Activated CD4-positive, alpha-beta T cell treated with anti-CD3 and anti-CD28 coated beads, Interleukin-2, amount 10 ng/mL, durations not matched to agents 7 days and 5 days (primary cell): ENCODE measurements around the gene WDR45. TPM values are rescaled to one million over a fixed set of nuclear protein-coding genes. Genes with fewer than 3 reads are reported as not detected.
"Not testable (repeated sequence)": the region's sequence is repeated elsewhere in the genome, so short reads cannot be mapped to it uniquely, and the experiment has no call there.

Source experiments
- CTCF ChIA-PET: fragments of 350-600 bp; sonication (Branson Sonifier 250); formaldehyde crosslinking; loops from one replicate; lab custom pipeline; 2021; ENCODE audit warnings: antibody characterized with exemption; lab: Charles Lee
- POLR2A ChIA-PET: fragments of 350-600 bp; sonication (Branson Sonifier 250); formaldehyde crosslinking; loops from one replicate; lab custom pipeline; 2021; ENCODE audit warnings: antibody characterized with exemption; lab: Charles Lee
- DNase-seq: peaks from one replicate; pipeline ENCODE4 v3.0.0-alpha.2; 2020
- H3K27ac Mint-ChIP-seq: one replicate; pipeline ENCODE4 v1.8.0; 2021; ENCODE audit warnings: mild to moderate bottlenecking, moderate library complexity, mixed read lengths
- H3K27me3 Mint-ChIP-seq: one replicate; pipeline ENCODE4 v1.8.0; 2021; ENCODE audit warnings: mixed read lengths
- H3K36me3 Mint-ChIP-seq: one replicate; pipeline ENCODE4 v1.8.0; 2021; ENCODE audit warnings: low read depth, mixed read lengths
- H3K4me1 Mint-ChIP-seq: one replicate; pipeline ENCODE4 v1.8.0; 2021; ENCODE audit warnings: mixed read lengths
- H3K4me3 Mint-ChIP-seq: one replicate; pipeline ENCODE4 v1.8.0; 2021; ENCODE audit warnings: mild to moderate bottlenecking, moderate library complexity, mixed read lengths
- H3K9me3 Mint-ChIP-seq: one replicate; pipeline ENCODE4 v1.8.0; 2021; ENCODE audit warnings: mixed read lengths
- total RNA-seq, 2 experiments: library from RNA; stranded (reverse); gene quantifications; one replicate each; pipeline ENCODE4 v1.2.3, GENCODE V29; 2021

WDR45 gene
- total RNA-seq: 10 to 100 TPM; 44.0 to 48.6 TPM

DNA sequence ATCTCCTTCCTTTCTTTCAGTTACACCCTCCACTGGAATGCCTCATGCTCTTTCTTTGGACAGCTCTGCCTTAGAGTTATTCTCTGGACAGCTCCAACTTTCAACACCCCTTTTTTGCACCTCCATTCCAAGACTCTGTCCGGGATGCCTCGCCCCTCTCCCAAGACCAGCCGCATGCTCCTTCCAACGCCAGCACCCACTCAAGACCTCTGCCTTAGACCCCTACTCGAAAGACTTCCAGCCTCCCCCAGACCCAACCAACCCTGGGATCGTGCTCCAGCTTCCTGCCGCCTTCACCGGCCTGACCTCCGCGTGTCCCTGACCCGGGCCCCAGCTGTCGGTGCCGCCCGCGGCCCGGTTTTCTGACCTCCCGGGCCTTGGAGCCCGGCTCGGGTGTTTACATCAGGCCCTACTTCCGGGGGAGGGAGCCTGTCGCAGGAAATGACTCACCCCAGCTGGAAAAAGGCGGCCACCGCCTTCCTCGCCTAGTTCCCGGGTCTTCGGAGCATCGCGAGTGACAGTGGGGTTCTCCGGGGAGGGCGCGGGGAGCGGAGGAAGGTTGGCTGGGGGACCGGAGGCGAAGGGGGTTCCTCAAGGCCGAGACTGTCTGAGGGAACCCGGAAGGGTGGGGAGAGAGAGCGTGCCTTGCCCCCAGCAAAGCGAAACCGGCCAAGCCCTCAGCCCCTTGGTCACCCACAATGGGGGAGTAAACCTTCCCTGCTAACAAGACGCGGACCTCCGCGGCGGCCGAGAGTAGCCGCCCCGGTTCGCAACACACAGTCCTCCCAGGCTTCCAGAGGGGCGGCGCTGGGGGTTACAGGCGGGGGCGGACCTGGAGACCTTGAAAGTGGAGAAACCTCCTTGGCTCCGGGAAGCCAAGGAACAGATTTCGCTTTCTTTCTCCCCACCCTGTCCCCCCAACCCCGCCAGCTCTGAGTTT, at the start of gene WDR45:
Gene WDR45 (minus strand): TSS at position 399 of the 940 bp plus-strand sequence. CDS start 1,792 bp downstream, outside the sequence.
- DNase-seq: peak; percentile 77
- Mint-ChIP-seq H3K4me1 (peaks cover 18% of the 10 kb centered on the region), H3K27me3 (no peaks in the 10 kb centered on the region), H3K9me3 (no peaks in the 10 kb centered on the region), H3K27ac (peak within 1 kb of the TSS; percentile 98), H3K4me3 (peak within 1 kb of the TSS; percentile 96), H3K36me3 (peaks cover 9% of the 10 kb centered on the region)
- CTCF ChIA-PET: interaction anchor here (0.7 to 1.3 kb wide), 6 partner anchors 9 to 246 kb away, joined by 3 to 5 read pairs (median 3); no protein-coding TSS in a partner anchor
- POLR2A ChIA-PET: no interaction called here

- Mint-ChIP-seq H3K27ac (no peak overlapping the region), H3K4me3 (no peak overlapping the region), H3K4me1 (peaks cover 4% of the 10 kb centered on the region), H3K27me3 (no peaks in the 10 kb centered on the region), H3K36me3 (no peaks in the 10 kb centered on the region), H3K9me3 (no peaks in the 10 kb centered on the region)
- no peak for DNase-seq
- POLR2A ChIA-PET: no interaction called here
- CTCF ChIA-PET: no interaction called here
These were observed 49.7 kb upstream of the WDR45 start for GRCh38 chrX:49129427-49129826.

GRCh38 chrX:49127742-49128258, 48.1 kb upstream of the WDR45 start:
- H3K27ac Mint-ChIP-seq, CTCF ChIA-PET, H3K4me3 Mint-ChIP-seq, H3K36me3 Mint-ChIP-seq, H3K27me3 Mint-ChIP-seq, DNase-seq, POLR2A ChIA-PET, H3K9me3 Mint-ChIP-seq: not testable (repeated sequence)
- peaks cover 15% of the 10 kb centered on the region for H3K4me1 Mint-ChIP-seq

DNA sequence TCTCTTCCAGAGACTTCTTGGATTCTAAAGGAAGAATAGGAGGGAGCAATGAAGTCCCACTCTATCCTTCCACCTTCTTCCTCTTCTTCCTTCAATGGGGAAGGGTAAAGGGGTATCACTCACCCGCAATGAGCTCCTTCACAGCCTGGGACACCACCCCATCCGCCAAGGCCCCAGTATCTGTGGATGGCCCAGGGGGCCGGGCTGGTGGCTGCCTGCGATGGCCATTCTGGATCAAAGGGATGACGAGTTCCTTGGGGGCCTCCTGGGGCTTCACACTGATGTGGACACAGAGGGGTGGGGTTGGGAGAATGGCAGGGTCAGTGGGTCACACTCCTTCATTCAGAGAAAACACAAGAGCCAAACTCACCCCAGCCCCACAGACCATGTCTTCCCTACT, 42.8 kb upstream of the WDR45 start:
- Mint-ChIP-seq H3K27ac (peak overlapping the region; percentile 93), H3K36me3 (peaks cover 21% of the 10 kb centered on the region), H3K27me3 (no peaks in the 10 kb centered on the region), H3K4me1 (peaks cover 32% of the 10 kb centered on the region), H3K4me3 (peak overlapping the region; percentile 95), H3K9me3 (no peaks in the 10 kb centered on the region)
- ChIA-PET CTCF (interaction anchor here (0.8 kb wide), 1 partner anchor 44 kb away, joined by 3 read pairs; no protein-coding TSS in a partner anchor), POLR2A (no interaction called here)
- no peak for DNase-seq

DNA sequence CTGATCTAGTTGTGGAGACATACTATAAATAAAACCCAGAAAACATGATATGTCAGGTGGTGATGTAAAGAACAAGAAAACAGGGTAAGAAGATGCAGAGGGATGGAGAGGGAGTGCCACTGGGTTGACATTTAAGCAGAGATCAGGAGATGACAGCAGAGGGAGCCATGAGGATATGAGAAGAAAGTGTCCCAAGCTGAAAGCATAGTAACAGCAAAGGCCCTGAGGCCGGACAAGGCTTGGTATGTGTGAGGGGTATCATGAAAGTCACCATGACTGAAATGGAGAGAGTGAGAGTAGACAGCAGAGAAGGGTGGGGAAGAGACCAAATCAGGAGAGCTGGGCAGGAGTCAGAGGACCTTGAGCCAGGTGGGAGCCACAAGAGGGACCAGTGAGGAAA, 40.4 kb upstream of the WDR45 start:
- POLR2A ChIA-PET: no interaction called here
- Mint-ChIP-seq H3K27ac (peak overlapping the region; percentile 56), H3K36me3 (peaks cover 40% of the 10 kb centered on the region), H3K4me3 (peak overlapping the region; percentile 36), H3K4me1 (peaks cover 46% of the 10 kb centered on the region), H3K9me3 (no peaks in the 10 kb centered on the region), H3K27me3 (no peaks in the 10 kb centered on the region)
- DNase-seq: no peak
- CTCF ChIA-PET: no interaction called here

GRCh38 chrX:49117581-49117980, 37.9 kb upstream of the WDR45 start:
- peaks cover 33% of the 10 kb centered on the region for H3K4me1 Mint-ChIP-seq
- no peaks in the 10 kb centered on the region for H3K27me3 Mint-ChIP-seq
- peaks cover 37% of the 10 kb centered on the region for H3K36me3 Mint-ChIP-seq
- H3K4me3 Mint-ChIP-seq: peak overlapping the region; percentile 81
- H3K27ac Mint-ChIP-seq: peak overlapping the region; percentile 96
- POLR2A ChIA-PET: no interaction called here
- CTCF ChIA-PET: no interaction called here
- H3K9me3 Mint-ChIP-seq: no peaks in the 10 kb centered on the region
- no peak for DNase-seq

- peak overlapping the region; percentile 81 for H3K4me3 Mint-ChIP-seq
- H3K27ac Mint-ChIP-seq: peak overlapping the region; percentile 96
- ChIA-PET POLR2A (no interaction called here), CTCF (no interaction called here)
- no peaks in the 10 kb centered on the region for H3K9me3 Mint-ChIP-seq
- H3K27me3 Mint-ChIP-seq: no peaks in the 10 kb centered on the region
- H3K36me3 Mint-ChIP-seq: peaks cover 41% of the 10 kb centered on the region
- H3K4me1 Mint-ChIP-seq: peaks cover 30% of the 10 kb centered on the region
- DNase-seq: no peak
These were observed 37.0 kb upstream of the WDR45 start for GRCh38 chrX:49116716-49117115.

- Mint-ChIP-seq H3K9me3 (no peaks in the 10 kb centered on the region), H3K4me3 (no peak overlapping the region), H3K4me1 (peaks cover 26% of the 10 kb centered on the region), H3K36me3 (peaks cover 41% of the 10 kb centered on the region), H3K27me3 (no peaks in the 10 kb centered on the region), H3K27ac (peak overlapping the region; percentile 96)
- no peak for DNase-seq
- POLR2A ChIA-PET: no interaction called here
- CTCF ChIA-PET: interaction anchor here (1.6 kb wide), 1 partner anchor 10 kb away, joined by 8 read pairs; no protein-coding TSS in a partner anchor
These were observed 36.4 kb upstream of the WDR45 start for GRCh38 chrX:49116076-49116475.

DNA sequence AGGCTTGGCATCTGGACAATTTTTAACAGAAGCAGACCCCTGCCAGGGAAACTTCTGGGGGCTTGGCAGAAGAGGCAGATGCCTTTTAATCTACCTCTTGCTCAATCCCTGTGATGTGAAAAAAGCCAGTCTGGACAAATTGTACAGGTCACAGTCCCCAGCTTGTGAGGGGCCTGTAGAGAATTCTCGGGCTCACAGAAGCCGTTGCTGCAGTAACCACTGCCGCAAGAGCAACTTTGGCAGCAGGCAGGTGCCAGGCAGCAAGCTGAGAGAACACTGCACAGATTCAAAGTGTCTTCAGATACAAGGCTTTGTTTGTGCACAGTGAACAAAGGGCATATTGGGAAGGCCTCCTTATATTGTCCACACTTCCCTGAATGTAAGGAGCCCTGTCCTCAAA, 32.1 kb upstream of the WDR45 start:
- Mint-ChIP-seq H3K4me3 (no peak overlapping the region), H3K36me3 (peaks cover 25% of the 10 kb centered on the region), H3K4me1 (peaks cover 6% of the 10 kb centered on the region), H3K9me3 (no peaks in the 10 kb centered on the region), H3K27me3 (no peaks in the 10 kb centered on the region), H3K27ac (no peak overlapping the region)
- no peak for DNase-seq
- ChIA-PET POLR2A (no interaction called here), CTCF (no interaction called here)

GRCh38 chrX:49110417-49110816, 30.7 kb upstream of the WDR45 start:
- ChIA-PET POLR2A (no interaction called here), CTCF (no interaction called here)
- H3K36me3 Mint-ChIP-seq: peaks cover 12% of the 10 kb centered on the region
- no peaks in the 10 kb centered on the region for H3K4me1 Mint-ChIP-seq
- H3K4me3 Mint-ChIP-seq: no peak overlapping the region
- DNase-seq: no peak
- no peaks in the 10 kb centered on the region for H3K9me3 Mint-ChIP-seq
- H3K27me3 Mint-ChIP-seq: no peaks in the 10 kb centered on the region
- no peak overlapping the region for H3K27ac Mint-ChIP-seq

DNA sequence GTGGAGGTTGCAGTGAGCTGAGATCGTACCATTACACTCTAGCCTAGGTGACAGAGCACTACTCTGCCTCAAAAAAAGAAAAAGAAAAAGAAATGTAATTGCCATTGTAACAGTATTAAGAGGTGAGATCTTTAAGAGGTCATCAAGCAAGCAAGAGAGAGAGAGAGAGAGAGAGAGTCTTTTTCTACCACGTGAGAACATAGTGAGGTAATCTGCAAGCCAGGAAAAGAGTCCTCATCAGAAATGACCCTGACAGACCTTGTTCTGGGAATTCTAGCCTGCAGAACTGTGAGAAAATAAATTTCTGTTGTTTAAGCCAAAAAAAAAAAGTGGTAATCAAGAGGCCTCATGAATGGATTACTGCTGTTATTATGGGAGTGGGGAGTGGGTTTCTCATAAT, 29.0 kb upstream of the WDR45 start:
- Mint-ChIP-seq H3K27ac (no peak overlapping the region), H3K36me3 (peaks cover 8% of the 10 kb centered on the region), H3K9me3 (no peaks in the 10 kb centered on the region), H3K4me3 (no peak overlapping the region), H3K4me1 (no peaks in the 10 kb centered on the region), H3K27me3 (no peaks in the 10 kb centered on the region)
- ChIA-PET CTCF (no interaction called here), POLR2A (no interaction called here)
- DNase-seq: no peak

- peak overlapping the region; percentile 27 for H3K27ac Mint-ChIP-seq
- peaks cover 4% of the 10 kb centered on the region for H3K36me3 Mint-ChIP-seq
- CTCF ChIA-PET: interaction anchor here (0.6 to 1.9 kb wide), 4 partner anchors 8 to 28 kb away, joined by 3 to 8 read pairs (median 4); partner anchors contain the start of gene WDR45
- H3K9me3 Mint-ChIP-seq: no peaks in the 10 kb centered on the region
- no peaks in the 10 kb centered on the region for H3K27me3 Mint-ChIP-seq
- no peak for DNase-seq
- H3K4me3 Mint-ChIP-seq: no peak overlapping the region
- POLR2A ChIA-PET: no interaction called here
- peaks cover 3% of the 10 kb centered on the region for H3K4me1 Mint-ChIP-seq
These were observed 27.2 kb upstream of the WDR45 start for GRCh38 chrX:49106930-49107329.

GRCh38 chrX:49106296-49106695, 26.6 kb upstream of the WDR45 start:
- Mint-ChIP-seq H3K27ac (no peak overlapping the region), H3K4me3 (no peak overlapping the region), H3K4me1 (peaks cover 8% of the 10 kb centered on the region), H3K9me3 (no peaks in the 10 kb centered on the region), H3K27me3 (no peaks in the 10 kb centered on the region), H3K36me3 (peaks cover 4% of the 10 kb centered on the region)
- POLR2A ChIA-PET: no interaction called here
- CTCF ChIA-PET: interaction anchor here (1.6 to 1.9 kb wide), 2 partner anchors 9 to 12 kb away, joined by 4 to 8 read pairs; no protein-coding TSS in a partner anchor
- DNase-seq: no peak
